IPS-NIHi7 (cell line): ENCODE measurements around the gene MAT1A.
A peak's percentile ranks its signal among the peaks of the same experiment; 100 is the strongest.
"Not testable (repeated sequence)": the region's sequence is repeated elsewhere in the genome, so short reads cannot be mapped to it uniquely, and the experiment has no call there.

Source experiments
- DNase-seq: peaks from one replicate; pipeline ENCODE4 v3.0.0; 2012; ENCODE audit warnings: mixed read lengths; ENCODE audit errors: extremely low spot score

Gene MAT1A

GRCh38 chr10:80289451-80290287 lies at the start of gene MAT1A:
MAT1A (minus strand) TSS chr10:80289658; CDS start chr10:80289423, 235 bp downstream.
- peak; percentile 63 for DNase-seq

- DNase-seq: no peak
These were observed 44.5 kb upstream of the MAT1A start for GRCh38 chr10:80333983-80334382.

- DNase-seq: no peak
These were observed 35.5 kb upstream of the MAT1A start for GRCh38 chr10:80324891-80325364.

DNA sequence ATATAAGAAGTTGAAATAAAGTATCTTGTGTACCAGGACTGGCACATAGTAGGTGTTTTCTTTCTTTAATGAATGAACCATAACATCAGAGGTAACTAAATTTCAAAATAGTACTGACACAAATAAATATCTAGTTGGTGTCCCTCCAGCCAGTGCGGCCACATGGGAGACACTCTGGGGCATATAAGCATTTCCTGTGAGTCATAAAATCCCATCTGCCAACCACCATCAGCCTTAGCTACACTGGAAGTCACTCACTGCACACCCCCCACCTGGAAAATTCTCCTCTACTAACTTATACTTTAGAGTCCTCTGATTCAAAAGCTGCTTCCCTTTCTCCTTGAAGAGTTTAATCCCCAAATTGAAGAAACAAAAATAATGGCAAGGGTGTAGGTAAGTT lies 34.6 kb upstream of the MAT1A start:
- no peak for DNase-seq

DNA sequence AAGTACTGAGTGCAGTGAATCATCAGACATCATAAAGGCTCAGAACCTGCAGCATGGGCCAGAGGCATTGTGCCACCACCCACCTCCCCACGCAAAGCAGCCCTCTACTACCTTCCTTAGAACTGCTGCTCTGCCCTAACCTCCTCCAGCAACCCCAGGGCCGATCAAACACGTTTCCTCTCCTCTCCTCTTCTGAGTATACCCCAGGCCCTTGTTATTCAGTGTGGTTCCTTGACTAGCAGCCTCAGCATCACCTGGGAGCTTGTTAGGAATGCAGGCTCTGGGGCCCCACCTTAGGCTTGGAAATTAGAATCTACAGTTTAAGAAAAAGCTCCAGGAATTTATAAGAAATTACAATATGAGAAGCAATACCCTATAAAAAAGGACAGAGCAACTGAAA lies 33.9 kb upstream of the MAT1A start:
- DNase-seq: no peak

GRCh38 chr10:80322711-80323110 lies 33.3 kb upstream of the MAT1A start:
- DNase-seq: no peak

- DNase-seq: no peak
These were observed 32.7 kb upstream of the MAT1A start for GRCh38 chr10:80322158-80322557.

DNA sequence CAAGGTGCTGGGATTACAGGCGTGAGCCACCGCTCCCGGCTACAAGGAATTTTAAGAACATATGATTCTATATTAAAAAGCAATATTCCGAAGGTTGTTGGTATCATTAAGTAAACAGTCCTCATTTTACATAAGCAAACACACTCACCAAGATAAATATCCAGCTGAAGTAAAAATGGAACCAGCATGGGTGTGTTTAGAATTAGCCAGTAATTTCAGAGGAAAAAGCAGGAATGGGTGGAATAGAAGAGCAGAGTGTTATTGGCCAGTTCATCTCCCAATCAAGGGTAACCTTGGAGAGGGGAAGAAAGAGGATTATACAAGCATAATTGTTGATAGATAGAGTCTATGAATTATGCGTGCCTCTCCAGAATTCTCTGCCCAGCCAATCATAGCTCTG lies 31.7 kb upstream of the MAT1A start:
- DNase-seq: no peak

DNA sequence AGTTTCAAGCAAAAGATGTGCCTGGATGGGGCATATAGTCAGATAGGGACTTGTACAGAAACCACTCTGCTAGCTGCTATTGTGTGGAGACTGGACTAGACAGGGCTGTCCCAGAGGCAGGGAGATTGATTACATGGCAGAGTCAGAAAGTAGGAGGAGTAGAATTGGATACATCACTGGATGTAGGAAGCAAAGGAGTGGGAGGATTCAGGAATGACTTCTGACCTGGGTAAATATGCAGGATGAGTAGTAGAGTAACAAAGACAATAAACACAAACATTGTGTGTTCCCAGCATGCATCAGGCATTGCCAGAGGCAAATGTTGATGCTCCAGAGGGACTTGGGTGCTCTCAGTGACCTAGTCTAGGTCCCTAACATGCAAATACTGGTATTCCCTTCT lies 30.9 kb upstream of the MAT1A start:
- no peak for DNase-seq

DNA sequence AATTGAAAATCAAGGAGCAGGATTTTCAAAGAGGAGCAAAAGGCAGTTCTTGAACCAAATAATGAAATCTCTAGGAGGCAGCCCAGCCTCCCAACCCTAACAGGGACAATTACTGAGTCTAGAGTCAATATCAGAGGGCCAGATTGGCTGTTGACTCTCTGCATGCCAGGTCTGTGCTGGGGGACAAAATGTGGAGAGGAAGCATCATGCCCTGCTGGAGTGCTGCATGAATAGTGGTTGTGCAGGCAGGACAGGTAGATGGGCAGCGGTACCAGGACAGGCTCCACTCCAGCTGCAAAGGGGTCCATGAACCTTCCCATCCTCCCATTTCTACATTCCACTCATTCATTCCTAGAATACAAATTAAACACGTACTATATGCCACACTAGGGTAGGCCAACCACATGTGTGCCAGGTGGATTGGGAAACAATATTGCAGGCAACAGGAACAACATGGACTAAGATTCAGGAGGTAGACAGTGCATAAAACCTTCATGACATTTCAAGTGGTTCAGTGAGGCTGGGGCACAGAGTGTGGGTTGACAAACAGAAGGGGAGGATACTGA lies 30.4 kb upstream of the MAT1A start:
- no peak for DNase-seq

DNA sequence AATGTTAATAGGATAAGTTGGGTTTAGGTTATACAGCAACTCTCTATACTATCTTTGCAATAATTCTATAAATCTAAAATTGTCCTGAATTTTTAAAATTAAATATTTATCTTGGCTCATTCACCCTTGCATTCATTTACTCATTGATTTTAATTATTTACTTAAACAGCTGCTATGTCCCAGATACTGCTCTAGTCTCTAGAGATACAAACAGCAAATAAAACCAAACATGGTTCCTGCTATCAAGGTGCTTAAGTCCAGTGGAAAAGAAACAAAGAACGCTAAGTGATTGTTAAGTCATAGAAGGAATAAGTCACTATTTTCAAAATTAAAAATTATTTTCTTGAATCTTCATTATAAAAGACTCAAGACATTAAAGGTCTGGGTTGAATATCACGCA lies 29.9 kb upstream of the MAT1A start:
- no peak for DNase-seq

DNA sequence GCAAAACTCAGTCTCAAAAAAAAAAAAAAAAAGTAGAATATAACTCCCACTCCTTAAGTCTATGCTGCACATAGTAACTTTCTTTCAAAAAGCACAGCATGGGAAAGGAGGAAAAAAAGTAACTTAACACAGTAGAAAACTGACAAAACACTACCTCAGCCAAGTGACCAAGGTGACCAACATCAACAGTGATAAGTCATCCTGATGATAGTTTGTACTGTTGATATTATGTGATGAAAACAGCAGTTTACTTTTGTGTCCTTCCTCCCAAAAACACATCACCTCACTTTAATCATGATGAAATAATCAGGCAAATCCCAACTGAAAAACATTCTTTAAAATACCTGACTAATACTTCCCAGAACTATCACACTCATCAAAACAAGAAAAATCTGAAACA lies 29.3 kb upstream of the MAT1A start:
- DNase-seq: no peak

DNA sequence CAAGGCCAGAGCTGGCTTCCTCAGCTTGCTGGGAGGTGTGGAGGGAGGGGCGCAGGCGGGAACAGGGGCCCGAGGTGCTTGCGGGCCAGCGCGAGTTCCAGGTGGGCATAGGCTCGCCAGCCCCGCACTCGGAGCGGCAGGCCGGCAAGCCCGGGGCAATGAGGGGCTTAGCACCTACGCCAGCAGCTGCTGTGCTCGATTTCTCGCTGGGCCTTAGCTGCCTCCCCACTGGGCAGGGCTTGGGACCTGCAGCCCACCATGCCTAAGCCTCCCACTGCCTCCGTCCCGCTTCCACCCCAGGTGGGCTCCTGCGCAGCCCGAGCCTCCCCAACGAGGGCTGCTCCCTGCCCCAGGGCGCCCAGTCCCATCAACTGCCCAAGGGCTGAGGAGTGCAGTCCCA lies 25.9 kb upstream of the MAT1A start:
- DNase-seq: no peak

DNA sequence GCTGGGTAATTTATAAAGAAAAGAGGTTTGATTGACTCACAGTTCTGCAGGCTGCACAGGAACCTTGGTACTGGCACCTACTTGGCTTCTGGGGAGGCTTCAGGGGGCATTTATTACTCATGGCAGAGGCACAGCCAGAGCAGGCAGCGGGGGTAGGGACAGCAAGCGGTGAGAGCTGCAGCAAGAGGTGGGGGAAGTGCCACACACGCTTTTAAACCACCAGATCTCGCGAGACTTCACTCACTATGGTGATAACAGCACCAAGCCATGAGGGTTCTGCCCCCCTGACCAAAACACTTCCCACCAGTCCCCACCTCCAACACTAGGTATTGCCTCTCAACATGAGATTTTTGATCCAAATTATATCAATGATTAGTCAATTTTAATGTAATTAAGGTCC lies 24.1 kb upstream of the MAT1A start:
- DNase-seq: no peak

GRCh38 chr10:80305989-80306388 lies 16.5 kb upstream of the MAT1A start:
- not testable (repeated sequence) for DNase-seq

DNA sequence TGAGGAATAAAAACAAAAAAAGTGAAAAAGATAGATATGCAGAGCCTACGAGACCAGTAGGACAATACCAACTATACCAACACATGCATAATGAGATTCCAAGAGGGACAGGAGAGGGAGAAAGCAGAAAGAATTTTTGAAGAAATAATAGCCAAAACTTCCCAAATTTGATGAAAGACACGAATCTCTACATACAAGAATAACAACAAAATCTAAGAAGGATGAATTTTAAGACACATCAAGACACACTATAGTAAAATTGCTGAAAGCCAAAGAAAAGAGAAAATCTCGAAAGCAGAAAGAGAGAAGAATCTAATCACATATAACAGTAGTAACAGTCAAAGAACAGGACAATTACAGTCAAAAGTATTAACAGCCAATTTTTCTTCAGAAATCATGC lies 7.5 kb upstream of the MAT1A start:
- no peak for DNase-seq

DNA sequence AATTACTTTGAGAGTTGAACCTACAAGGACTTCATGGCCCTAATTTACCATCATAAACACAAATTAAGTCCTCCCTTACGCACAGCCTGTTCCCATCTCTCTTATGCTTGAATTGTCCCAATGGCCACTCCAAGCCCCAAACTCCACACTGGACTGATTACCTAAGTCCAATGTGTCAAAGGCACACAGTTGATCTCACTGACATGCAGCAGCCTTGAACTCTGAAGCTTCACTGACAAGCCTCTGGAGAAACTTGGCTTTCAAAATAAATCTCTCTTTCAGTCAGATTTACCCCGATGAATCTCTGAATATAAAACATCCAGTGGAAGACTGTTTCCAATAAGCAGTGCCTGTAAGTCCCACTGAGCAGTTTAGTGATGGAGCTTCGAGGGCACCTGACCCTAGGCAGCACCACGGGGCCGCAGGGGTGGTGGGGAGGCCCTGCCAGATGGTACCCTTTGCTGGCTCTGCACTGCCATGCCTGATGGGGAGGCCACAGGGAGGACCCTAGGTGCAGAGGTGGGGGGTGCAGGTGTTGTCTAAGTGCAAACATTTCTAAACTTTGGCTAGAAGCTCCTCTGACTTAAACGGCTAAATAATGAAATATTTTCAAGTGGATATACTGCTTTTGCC lies 3.3 kb upstream of the MAT1A start:
- DNase-seq: peak; percentile 6

DNA sequence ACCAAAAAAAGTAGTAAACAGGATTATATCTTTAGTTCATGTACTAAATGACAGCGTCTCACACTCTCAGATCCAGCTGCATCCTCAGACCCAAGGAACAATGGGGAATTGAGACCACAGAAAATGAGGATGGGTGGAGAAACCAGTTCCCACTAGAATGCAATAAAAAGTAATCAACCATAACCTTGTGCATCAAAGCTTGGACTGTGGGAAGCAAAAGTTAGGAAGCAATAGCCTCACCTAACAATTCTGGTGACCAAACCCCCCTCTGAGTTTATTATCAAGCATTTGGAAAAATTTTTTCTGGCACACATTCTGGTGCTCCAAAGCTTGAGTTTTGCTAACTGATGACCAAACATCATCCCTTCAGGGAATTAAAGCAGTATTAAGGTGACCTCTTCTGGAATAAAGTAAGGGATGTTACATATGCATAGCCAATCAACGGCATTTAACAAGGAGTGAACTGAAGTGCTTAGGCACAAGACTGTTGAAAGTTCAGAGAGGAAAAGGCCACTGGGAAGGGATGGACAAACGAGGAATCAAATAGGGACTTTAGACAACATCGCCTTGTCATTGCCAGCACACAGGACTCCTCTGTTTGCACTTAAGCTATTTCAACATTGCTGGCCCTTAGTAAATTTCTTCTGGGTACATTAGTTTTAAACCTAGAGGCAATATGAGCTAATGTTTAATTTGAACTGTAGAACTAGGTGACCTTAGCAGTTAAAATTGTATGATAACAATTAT lies 1.2 kb upstream of the MAT1A start:
- no peak for DNase-seq

GRCh38 chr10:80288849-80289248 lies 609 bp downstream of the MAT1A start:
- DNase-seq: peak; percentile 13

DNA sequence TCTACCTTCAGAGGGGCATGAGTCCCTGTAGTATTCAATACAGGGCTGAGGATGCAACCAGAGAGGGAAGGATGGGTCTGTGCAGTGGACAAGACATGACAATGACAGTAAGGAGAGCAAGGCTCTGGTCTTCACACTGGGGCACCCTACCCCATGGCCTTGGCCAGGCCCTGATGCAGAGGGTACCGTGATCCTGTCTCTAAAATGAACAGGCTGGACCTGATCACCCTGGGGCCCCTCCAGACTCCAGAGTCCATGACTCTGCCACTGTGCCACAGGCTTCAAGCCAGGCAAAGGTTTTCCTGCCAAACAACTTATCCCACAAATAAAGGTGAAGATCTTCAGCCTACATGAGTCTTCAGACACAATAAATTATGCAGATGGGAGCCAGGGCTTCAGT lies 4.9 kb downstream of the MAT1A start:
- DNase-seq: no peak

DNA sequence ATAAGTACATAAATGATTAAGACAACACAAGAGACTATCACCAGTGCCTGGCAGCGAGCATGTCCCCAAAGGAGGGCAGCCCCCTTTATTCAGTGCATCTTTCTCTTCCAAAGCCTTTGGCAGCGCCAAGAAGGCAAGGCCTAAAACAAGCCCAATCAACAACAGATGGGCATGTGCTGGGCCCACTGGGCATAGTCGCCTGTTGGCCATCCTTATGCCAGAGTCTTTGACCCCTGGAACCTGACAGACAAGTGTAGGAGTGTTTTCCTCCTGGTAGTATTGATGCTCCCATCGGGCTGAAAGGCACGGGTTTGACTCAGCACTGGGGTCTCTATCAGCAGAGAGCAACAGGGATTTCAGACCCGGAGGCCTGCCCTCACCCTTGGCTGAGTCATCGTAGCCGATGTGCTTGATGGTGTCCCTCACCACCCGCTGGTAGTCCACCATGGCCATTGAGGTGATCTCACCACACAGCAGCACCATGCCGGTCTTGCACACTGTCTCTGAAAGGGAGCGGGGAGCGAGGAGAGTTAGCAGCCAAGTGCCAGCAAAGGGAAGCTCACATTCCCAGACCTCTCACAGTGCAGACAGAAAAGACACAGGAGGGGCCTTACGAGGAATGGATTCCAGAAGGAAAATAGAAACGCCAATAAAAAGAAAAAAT lies 5.8 kb downstream of the MAT1A start:
- DNase-seq: no peak

GRCh38 chr10:80283119-80283518 lies 6.3 kb downstream of the MAT1A start:
- peak; percentile 4 for DNase-seq
